ENCODE results near the gene ZFYVE28.
"Not testable (repeated sequence)": the region's sequence is repeated elsewhere in the genome, so short reads cannot be mapped to it uniquely, and the experiment has no call there.

ZFYVE28 gene

DNA sequence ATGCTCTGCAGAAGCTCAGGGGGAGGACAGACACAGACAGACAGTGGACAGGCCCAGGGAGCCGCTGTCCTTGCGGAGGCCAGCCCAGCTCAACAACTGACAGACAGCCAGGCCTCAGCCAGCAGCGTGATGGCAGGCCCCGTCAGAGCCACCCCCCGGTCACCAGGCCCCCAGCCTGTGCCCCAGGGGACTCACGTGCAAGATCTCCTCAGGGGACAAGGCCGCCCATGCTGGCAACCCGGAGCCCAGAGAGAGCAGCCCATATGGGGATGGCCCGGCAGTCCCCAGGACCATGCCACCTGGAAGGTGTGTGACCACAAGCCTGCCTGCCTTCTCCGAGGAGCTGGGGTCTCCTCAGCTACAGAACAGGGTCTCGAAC, 128.5 kb downstream of the ZFYVE28 start:
- no peak for DNase-seq (ENCODE audit: low read depth, low spot score)

GRCh38 chr4:2289311-2289954, 129.0 kb downstream of the ZFYVE28 start:
- no peak for DNase-seq (ENCODE audit: low read depth, low spot score)

DNA sequence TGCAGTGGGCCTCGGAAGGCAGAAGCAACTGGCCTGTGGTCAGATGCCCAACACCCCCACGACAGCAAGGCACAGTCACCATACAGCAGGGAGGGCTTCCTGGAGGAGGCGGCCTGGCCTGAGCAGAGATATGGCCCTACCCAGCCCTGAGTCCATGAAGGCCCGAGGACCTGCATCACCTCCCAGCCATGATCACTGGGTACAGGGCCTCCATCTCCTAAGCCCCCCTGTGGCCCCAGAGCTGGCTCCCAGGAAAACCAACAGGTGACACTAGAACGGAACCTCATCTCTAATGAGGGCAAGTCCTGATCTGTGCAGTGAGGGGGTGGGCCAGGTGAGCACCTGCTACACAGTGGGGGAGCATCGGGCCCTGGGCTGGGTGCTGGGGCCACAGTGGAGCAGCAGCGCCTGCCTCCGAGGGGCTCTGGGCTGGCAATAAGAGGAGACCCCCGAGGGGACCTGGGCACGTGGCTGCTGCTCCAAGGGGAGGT, 130.3 kb downstream of the ZFYVE28 start:
- DNase-seq (ENCODE audit: low read depth, low spot score) = no peak

DNA sequence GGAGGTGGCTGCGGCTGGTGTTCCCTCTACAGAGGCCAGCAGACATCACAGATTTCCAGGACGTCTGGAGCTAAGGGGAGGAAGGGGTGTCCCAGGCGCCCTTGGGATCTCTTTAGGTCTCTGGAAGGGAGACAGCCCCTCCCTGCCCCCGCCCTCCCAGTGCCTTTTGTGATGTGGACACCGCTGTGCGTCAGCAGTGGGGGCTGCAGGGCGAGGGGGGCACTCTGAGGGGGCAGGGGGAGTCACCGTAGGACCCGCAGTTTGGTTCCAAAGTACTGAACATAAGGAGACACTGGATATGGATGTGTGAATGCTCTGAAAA, 130.9 kb downstream of the ZFYVE28 start:
- DNase-seq (ENCODE audit: low read depth, low spot score) = no peak

DNA sequence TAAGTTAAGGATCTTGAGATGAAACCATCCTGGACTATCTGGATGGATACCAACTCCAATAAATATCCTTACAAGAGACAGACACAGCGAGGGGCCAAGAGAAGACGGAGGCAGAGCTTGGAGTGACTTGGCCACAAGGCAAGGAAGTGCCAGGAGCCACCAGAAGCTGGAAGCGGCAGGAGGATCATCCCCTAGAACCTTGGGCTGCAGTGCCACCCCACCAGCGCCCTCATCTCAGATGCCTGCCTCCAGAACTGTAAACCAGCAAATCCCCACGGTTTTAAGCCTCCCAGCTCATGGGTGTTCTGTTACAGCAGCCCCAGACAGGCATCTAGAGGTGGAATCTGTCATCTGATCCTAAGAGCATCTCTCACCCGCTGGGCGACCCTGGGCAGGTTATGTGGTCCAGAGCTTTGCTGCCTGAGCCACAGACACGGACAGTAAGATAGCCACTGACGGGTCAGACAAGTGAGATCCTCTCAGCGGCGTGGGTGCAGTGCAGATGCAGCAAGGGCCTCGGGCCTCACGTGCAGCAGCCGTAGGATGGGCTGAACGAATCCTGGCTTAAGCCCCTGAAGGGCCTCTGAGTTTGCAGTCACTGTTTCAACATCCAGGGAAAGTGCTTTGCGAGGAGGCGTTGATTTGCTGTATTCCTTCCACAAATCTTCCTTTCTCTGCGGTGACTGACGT, 131.4 kb downstream of the ZFYVE28 start:
- DNase-seq (ENCODE audit: low read depth, low spot score) = no peak

DNA sequence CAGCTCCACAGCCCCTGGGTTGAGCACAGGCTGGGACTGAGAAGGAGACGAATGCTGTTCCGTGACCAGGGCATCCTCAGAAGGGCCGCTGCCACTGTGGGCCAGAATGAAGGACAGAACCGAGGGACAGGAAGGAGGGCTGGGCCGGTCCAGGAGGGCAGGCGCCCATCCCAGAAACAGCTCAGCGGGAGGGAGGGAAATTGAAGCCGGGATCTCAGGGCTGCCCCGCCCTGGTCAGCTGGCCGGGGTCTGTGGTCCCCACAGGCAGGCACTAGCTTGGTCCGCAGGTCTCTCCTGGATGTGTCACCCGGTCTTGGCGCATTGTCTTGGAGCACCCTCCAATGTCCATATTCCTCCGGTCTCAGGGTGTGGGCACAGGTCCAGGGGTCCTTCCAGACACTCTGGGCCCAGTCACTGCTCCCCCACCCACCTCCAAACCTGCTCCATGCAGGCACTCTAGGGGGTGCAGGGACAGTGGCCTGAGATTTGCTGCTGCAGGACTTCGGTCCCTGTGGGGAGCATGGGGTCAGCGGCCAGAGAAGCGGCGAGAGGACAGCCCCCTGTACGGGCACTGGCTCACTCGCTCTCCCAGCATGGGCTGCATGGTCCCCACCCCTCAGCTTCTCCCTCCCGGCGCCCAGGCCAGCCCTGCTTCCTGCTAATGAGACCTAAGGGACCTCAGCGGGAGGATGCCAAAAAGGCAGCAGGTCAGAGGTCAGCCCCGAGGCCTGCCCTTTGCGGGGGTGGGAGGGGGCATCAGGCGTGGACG, 132.6 kb downstream of the ZFYVE28 start:
- DNase-seq (ENCODE audit: low read depth, low spot score) = no peak

GRCh38 chr4:2284934-2285612, 133.4 kb downstream of the ZFYVE28 start:
- DNase-seq (ENCODE audit: low read depth, low spot score) = no peak

- no peak for DNase-seq (ENCODE audit: low read depth, low spot score)
Measured at GRCh38 chr4:2284161-2284933, 134.1 kb downstream of the ZFYVE28 start.

DNA sequence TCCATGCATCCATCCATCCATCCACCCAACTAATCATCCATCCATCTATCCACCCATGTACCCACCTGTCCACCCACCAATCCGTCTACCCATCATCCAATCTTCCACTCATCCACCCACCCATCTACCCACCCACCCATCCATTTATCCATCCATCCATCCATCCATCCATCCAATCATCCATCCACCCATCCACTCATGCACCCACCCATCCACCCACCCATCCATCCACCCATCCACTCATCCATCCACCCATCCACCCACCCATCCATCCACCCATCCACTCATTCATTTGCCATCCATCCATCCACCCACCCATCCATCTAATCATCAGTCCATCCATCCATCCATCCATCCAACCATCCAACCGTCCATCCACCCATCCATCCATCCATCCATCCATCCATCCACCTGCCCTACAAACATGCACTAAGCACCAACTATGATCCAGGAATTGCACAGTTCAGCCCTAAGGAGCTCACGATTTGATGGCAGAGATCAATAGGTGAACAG, 135.2 kb downstream of the ZFYVE28 start:
- no peak for DNase-seq (ENCODE audit: low read depth, low spot score)

GRCh38 chr4:2281575-2282343, 136.7 kb downstream of the ZFYVE28 start:
- DNase-seq (ENCODE audit: low read depth, low spot score) = no peak

GRCh38 chr4:2280531-2281300, 137.7 kb downstream of the ZFYVE28 start:
- DNase-seq (ENCODE audit: low read depth, low spot score) = no peak

- no peak for DNase-seq (ENCODE audit: low read depth, low spot score)
Measured at GRCh38 chr4:2277956-2278355, 140.5 kb downstream of the ZFYVE28 start.

DNA sequence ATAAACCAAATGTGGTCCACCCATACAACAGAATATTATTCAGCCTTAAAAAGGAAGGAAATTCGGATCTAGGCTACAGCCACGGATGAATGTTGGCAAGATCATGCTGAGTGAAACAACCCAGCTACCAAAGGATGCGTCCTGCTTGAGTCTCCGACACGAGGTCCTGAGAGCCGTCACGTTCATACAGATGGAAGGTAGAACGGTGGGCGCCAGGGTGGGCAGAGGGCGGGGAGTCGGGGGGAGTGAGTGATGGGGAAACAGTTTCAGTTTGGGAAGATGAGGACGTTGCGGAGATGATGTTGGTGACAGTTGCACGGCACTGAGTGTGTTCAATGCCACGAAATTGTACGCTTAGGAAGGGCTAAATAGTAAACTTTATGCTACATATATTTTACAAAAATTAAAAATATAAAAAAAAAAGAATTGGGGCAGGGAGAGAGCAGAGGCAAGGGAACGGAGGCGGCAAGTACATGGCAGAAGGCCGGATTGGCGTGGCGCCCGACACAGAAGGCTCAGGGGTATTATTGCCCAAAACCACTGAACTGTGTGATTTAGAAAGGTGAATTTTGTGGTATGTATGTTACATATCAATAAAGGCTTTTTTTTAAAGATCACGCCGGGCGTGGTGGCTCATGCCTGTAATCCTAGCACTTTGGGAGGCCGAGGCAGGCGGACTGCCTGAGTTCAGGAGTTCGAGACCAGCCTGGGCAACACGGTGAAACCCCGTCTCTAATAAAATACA, 141.7 kb downstream of the ZFYVE28 start:
- no peak for DNase-seq (ENCODE audit: low read depth, low spot score)

DNA sequence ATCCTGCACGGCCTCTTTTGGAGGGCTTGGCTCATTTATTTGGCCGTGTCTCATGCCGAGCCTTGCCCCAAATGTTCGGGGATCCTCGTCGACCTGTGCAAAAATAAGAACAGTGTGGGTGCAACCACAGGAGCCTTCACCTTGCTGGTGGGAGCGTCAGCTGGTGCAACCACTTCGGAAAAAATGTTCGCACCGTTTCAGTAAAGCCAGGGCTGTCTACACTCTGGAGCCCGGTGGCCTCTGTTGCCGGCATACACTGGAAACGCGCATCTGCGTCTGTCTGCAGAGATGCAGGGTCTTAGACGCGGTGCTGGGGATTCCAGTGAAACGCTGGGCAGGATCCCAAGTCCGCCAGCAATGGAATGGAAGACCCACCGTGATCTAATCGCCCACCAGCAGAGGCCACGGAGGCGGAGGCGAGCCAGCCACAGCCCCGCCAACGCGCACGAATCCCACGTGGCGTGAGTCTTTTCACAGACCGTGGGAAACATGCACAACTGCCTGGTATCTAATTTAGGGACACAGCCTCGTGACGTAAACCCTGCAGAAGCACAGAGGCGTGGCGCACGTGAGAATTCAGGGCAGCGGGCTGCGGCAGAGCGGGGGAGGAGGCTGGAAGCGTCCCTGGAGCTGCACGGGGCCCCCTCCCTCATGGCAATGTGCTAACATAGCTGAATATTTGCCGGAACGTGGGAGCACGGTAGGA, 142.7 kb downstream of the ZFYVE28 start:
- no peak for DNase-seq (ENCODE audit: low read depth, low spot score)

DNA sequence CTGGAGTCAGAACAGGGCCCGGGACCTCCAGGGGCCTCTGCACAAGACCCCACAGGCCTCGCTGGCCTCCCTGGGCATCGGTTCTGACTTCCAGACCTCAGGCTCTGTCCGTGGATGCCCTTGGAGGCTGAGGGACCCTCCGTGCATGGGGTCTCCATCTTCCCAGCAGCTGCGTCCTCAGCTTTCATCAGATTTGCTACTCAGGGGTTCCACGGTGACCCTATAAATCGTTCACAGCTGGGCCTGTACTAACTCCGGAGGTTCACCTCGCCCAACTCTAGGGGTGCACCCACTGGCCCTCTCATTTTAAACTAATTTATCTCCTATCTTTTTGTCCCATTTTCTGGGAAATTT, 143.4 kb downstream of the ZFYVE28 start:
- not testable (repeated sequence) for DNase-seq (ENCODE audit: low read depth, low spot score)

GRCh38 chr4:2274320-2275043, 144.0 kb downstream of the ZFYVE28 start:
- DNase-seq (ENCODE audit: low read depth, low spot score) = no peak

GRCh38 chr4:2273657-2274319, 144.7 kb downstream of the ZFYVE28 start:
- DNase-seq (ENCODE audit: low read depth, low spot score) = no peak

All from iPS DF 19.7 (cell line).